Psoas muscle (tissue), 8 donors: ENCODE data around the gene LRRK1. TPM values are rescaled to one million over a fixed set of nuclear protein-coding genes. Genes with fewer than 3 reads are reported as not detected.
"Not testable (repeated sequence)": the region's sequence is repeated elsewhere in the genome, so short reads cannot be mapped to it uniquely, and the experiment has no call there.

Experiments used
- ATAC-seq, 4 donors: fragments of 200-7000 bp; cut with Tn5 transposase; one replicate each; pipeline ENCODE4 v1.9.1; 2020; ENCODE audit warnings: moderate library complexity in 3 of 4, mild to moderate bottlenecking in 2 of 4
- DNase-seq, 2 donors: peaks; one replicate each; pipeline ENCODE4 v3.0.0-alpha.2; 2020
- H3K27ac ChIP-seq: fragments of 200-600 bp; one replicate; pipeline ENCODE4 v1.8.0; 2022
- H3K27me3 ChIP-seq, 3 donors: fragments of 200-600 bp in 1 of 3; one replicate each; pipeline versions ENCODE4 v1.6.1 to v1.8.0; 2013 to 2022; ENCODE audit warnings: low read length in 2 of 3, mild to moderate bottlenecking in 2 of 3, moderate library complexity in 1 of 3; ENCODE audit not compliant: insufficient read depth in 3 of 3
- H3K36me3 ChIP-seq, 2 donors: fragments of 200-600 bp in 1 of 2; one replicate each; pipeline versions ENCODE4 v1.6.1 to v1.8.0; 2013 to 2022; ENCODE audit warnings: low read depth in 1 of 2, mild to moderate bottlenecking in 1 of 2, moderate library complexity in 1 of 2; ENCODE audit not compliant: insufficient read depth in 1 of 2
- H3K4me1 ChIP-seq: fragments of 200-600 bp; one replicate; pipeline ENCODE4 v1.8.0; 2022
- H3K4me3 ChIP-seq: fragments of 200-600 bp; one replicate; pipeline ENCODE4 v1.8.0; 2022; ENCODE audit warnings: mild to moderate bottlenecking
- H3K9me3 ChIP-seq: fragments of 200-600 bp; one replicate; pipeline ENCODE4 v1.8.0; 2022
- CTCF ChIP-seq: fragments of 200-600 bp; IDR thresholded peaks from one replicate; pipeline ENCODE4 v1.8.0; 2022; ENCODE audit warnings: antibody characterized with exemption
- WGBS, 3 donors: extraction: QIAGEN DNeasy Blood & Tissue Kit; methylation state at CpG; one replicate each; pipeline versions ENCODE4 v1.1.6 to v1.1.7; 2013; 5-methylcytosine and 5-hydroxymethylcytosine counted together
- intact Hi-C, 2 donors: fragments of 100-400 bp; cut with DNase I; formaldehyde crosslinking; loops; one replicate each; pipeline versions ENCODE4 v1.11.0 to v1.14.2; 2022
- polyA plus RNA-seq, 3 donors: library from polyadenylated mRNA; stranded (reverse); fragments of 200-250 nt; gene quantifications; one replicate each; pipeline ENCODE4 v1.2.3, GENCODE V29; 2013
- total RNA-seq, 4 donors: library from RNA; stranded (reverse); fragmentation: NEBNext Ultra II Directional in 2 of 4; extraction: Animal tissue kit (Norgen Biotek cat#: 25700) in 2 of 4; gene quantifications; one replicate each; pipeline versions ENCODE4 v1.2.1 to v1.2.4, GENCODE V29; 2021 to 2023
- donor health status: healthy with polysubstance abuse.
- donor health status: DM: no; HTN: no; CAD: no; lungs with moderate emphysema.
- donor health status: Bipolar disorder and iron deficiency.
- donor health status: healthy.
- donor health status: DM: yes; HTN: yes; CAD: no.
- donor health status: DM: no; HTN: no; CAD: no.
- donor health status: DM: no; HTN: no; CAD: no.
- donor health status: DM: yes; HTN: yes; CAD: no.

Gene LRRK1
- total and polyA plus RNA-seq, 7 donors, result 0.91 to 7.6 (median 2.6) TPM

DNA sequence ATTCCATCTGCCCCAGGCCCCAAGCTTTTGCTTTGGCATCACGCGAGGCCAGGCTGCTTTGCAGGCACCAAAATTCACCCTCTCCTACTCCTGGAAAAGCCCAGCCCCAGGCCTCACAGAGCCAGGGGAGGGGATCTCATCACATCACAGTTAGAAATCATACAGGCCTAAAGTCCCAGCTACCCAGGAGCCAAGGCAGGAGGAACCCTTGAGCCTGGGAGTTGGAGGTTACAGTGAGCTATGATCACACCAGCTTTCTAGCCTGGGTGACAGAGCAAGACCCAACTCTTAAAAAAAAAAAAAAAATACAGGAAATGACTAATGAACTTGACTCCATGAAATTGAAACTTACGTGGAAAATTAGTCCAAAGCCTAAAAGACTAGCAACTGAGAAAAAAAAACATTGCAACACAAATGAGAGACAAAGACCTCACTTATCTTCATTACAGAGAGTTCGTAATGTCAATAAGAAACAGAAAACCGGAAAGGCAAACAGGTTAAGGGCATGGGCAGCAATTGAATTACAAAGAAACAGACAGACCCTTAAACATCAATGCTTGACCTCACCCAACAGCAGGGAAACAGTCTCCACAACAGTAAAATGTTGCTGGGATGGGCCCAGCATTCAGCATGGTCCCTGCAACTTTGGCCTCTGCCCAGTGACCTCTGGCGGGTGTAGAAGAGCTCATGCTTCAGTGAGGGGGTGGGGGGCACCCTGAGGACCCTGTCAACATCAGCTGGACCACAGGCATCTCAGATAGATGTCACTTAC lies 151.5 kb downstream of the LRRK1 start:
- intact Hi-C loops, result loop anchor here in 1 of 2 donors (10.0 kb wide), 1 partner anchor 626 kb away; no protein-coding TSS in a partner anchor
- Histone ChIP-seq H3K4me1 (no peaks in the 10 kb centered on the region), H3K27ac (peak overlapping the region; percentile 58), H3K36me3 (peaks cover 0 to 5% of the 10 kb centered on the region in 2 donors), H3K4me3 (no peak overlapping the region), H3K27me3 (no peaks in the 10 kb centered on the region), H3K9me3 (no peaks in the 10 kb centered on the region)
- TF ChIP-seq CTCF, result no peak
- peak in 3 of 4 donors; percentile 45 to 64 (median 60) for ATAC-seq
- 65 to 67% (median 66%) methylated on average over 6 of the region's 6 CpGs for WGBS, 3 donors
- no peak for DNase-seq

- intact Hi-C loops, result loop anchor here in 1 of 2 donors (10.0 kb wide), 1 partner anchor 627 kb away; no protein-coding TSS in a partner anchor
These were observed 152.5 kb downstream of the LRRK1 start for GRCh38 chr15:101071651-101072050.

GRCh38 chr15:101072235-101072634 lies 153.1 kb downstream of the LRRK1 start:
- H3K27me3 ChIP-seq, H3K36me3 ChIP-seq, H3K9me3 ChIP-seq, H3K4me1 ChIP-seq, DNase-seq, H3K27ac ChIP-seq, H3K4me3 ChIP-seq, ATAC-seq: not testable (repeated sequence)
- intact Hi-C loops, result loop anchor here in 1 of 2 donors (10.0 kb wide), 1 partner anchor 627 kb away; no protein-coding TSS in a partner anchor
- 95 to 99% (median 97%) methylated on average over 4 of the region's 4 CpGs for WGBS, 3 donors

More at GRCh38 chr15:101071651-101072050, 152.5 kb downstream of the LRRK1 start:
- no peak for TF ChIP-seq CTCF
- WGBS, 3 donors, result 94 to 98% (median 97%) methylated on average over 10 of the region's 10 CpGs
- Histone ChIP-seq H3K4me3 (no peak overlapping the region), H3K4me1 (no peaks in the 10 kb centered on the region), H3K9me3 (no peaks in the 10 kb centered on the region), H3K27me3 (no peaks in the 10 kb centered on the region), H3K36me3 (peaks cover 0 to 5% of the 10 kb centered on the region in 2 donors), H3K27ac (no peak overlapping the region)
- ATAC-seq, result no peak
- DNase-seq, result no peak

GRCh38 chr15:101077806-101078668 lies 158.9 kb downstream of the LRRK1 start:
- H3K4me1 ChIP-seq, H3K9me3 ChIP-seq, H3K4me3 ChIP-seq, H3K27me3 ChIP-seq, H3K36me3 ChIP-seq, DNase-seq, ATAC-seq, H3K27ac ChIP-seq: not testable (repeated sequence)
- intact Hi-C loops, result loop anchor here in 1 of 2 donors (10.0 kb wide), 1 partner anchor 633 kb away; no protein-coding TSS in a partner anchor
- 80 to 83% (median 81%) methylated on average over 15 of the region's 15 CpGs for WGBS, 3 donors

GRCh38 chr15:101078669-101079323 lies 159.6 kb downstream of the LRRK1 start:
- intact Hi-C loops, result loop anchor here in 1 of 2 donors (10.0 kb wide), 1 partner anchor 634 kb away; no protein-coding TSS in a partner anchor
- Histone ChIP-seq H3K4me1 (no peaks in the 10 kb centered on the region), H3K36me3 (no peaks in the 10 kb centered on the region), H3K9me3 (no peaks in the 10 kb centered on the region), H3K27me3 (no peaks in the 10 kb centered on the region), H3K27ac (no peak overlapping the region), H3K4me3 (no peak overlapping the region)
- DNase-seq (peak in 1 of 2 donors; percentile 38), ATAC-seq (no peak)
- 83 to 89% (median 89%) methylated on average over 16 of the region's 16 CpGs for WGBS, 3 donors
- no peak for TF ChIP-seq CTCF
